Activated CD8-positive, alpha-beta memory T cell treated with anti-CD3 and anti-CD28 coated beads, Interleukin-2, amount 50 U/mL, for 48 hours (primary cell): ENCODE results near the gene LSP1.
"Not testable (repeated sequence)": the region's sequence is repeated elsewhere in the genome, so short reads cannot be mapped to it uniquely, and the experiment has no call there.

Experiments
- DNase-seq: peaks from one replicate; pipeline ENCODE4 v3.0.0-alpha.2; 2020

Gene LSP1

DNA sequence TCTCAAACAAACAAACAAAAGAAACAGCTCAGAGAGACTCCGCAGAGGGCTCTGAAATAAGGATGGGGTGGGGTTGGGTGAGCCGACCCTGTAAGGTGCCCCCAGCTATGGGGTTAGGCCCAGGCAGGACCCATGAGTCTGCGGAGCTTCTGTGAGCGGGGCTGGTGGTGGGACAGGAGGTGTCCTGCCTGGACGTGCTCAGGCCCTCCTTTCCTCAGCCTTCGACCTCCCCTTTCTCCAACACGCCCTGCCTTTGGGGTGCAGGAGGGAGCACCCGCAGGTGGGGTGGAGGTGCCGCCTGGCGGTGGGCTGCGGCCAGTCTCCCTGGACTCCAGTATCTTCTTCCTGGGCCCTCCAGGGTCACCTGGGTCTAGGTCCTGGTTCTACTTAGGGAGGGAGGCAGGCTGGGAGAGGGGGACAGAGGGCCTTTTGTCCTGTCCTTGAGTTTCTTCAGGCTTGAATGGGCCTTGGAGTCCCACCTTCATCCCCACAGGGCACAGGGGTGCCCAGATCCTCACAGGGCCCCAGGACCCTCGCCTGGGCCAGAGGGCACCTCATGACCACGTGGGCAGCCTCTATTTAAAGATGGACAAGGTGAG is 26.6 kb downstream of the LSP1 start:
- DNase-seq, result no peak

DNA sequence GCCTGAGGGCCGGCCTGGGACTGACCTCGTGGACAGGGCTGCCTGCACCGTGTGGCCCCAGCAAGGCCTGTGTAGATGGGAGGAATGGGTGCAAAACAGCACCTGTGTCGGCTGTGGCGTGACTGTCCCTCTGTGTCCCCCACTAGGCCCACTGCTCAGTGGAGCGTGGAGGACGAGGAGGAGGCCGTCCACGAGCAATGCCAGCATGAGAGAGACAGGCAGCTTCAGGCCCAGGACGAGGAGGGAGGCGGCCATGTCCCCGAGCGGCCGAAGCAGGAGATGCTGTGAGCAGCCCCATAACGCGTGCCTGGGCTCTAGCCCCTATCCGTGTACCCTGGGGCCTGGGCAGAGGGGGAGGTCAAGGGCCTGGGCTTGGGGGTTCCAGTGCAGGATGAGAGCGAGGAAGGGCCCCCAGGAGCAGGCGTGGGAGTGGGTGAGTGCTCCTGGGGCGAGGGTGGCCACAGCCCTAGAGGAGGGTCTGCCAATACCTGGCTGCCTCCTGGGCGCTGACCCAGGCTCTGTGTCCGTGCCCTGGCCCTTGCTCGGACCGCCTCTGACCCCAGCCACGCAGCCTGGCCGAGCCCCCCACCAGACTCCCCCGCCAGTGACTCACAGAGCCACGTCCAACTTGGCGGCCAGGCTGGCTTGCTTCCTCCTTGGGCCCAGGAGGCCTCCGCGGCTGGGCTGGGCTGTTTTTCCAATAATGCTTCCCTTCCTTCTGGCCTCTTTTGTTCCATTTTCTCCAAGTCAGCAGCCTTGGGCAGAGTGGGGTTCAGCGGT is 27.2 kb downstream of the LSP1 start:
- no peak for DNase-seq

DNA sequence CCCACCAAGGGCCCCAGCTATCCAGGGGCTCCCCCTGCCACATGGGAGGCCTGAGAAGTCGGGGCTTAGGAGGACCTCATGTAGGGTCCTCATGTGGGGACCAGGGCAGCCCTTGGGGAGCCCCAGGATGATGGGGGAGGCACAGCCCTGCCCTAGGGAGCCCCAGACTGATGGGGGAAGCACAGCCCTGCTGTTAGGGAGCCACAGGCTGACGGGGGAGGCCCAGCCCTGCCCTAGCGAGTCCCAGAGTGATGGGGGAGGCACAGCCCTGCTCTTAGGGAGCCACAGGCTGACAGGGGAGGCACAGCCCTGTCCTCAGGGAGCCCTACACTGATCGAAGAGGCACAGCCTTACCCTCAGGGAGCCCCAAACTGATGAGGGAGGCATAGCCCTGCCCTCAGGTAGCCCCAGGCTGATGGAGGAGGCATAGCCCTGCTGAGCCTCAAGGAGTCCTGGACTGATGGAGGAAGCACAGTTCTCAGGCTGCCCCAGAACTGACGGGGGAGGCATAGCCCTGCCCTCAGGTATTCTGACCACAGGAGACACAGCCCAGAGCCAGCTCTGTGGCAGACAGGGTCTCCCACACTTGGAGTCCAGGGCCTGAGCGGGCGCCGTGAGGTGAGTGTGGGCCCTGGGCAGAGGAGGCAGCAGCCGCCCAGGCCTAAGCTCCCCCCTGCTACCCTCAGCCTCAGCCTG is 28.0 kb downstream of the LSP1 start:
- DNase-seq, result peak; percentile 53

DNA sequence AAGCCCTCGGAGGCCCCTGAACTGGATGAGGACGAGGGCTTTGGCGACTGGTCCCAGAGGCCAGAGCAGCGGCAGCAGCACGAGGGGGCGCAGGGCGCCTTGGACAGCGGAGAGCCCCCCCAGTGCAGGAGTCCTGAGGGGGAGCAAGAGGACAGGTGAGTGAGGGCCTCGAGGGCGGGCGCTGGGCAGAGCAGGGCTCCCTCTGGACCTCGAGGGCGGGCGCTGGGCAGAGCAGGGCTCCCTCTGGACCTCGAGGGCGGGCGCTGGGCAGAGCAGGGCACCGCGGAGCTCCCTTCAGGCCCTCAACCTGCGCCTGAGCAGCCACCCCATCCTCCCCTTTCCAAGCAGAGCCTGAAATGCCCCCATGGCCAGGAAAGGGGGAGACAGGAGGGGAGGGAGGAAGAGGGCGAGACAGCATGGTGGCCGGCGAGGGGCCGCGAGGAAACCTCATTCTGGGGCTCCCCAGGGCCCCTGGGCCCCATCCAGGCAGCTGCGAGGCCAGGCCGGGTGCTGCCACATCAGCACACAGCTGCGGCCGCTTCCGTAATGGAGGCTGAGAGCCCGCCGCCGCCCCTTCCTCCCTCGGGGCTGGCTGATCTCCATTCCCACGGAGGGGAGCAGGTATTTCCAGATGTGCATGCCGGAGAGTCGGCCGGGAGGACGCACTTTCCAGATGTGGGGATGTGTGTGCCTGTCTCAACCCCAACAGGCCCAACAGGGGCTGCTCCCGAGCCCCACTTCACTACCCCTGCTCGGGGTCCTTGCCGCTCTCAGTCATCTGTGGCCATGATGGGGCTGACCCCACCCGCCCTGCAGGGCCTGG is 28.8 kb downstream of the LSP1 start:
- peak; percentile 54 for DNase-seq

DNA sequence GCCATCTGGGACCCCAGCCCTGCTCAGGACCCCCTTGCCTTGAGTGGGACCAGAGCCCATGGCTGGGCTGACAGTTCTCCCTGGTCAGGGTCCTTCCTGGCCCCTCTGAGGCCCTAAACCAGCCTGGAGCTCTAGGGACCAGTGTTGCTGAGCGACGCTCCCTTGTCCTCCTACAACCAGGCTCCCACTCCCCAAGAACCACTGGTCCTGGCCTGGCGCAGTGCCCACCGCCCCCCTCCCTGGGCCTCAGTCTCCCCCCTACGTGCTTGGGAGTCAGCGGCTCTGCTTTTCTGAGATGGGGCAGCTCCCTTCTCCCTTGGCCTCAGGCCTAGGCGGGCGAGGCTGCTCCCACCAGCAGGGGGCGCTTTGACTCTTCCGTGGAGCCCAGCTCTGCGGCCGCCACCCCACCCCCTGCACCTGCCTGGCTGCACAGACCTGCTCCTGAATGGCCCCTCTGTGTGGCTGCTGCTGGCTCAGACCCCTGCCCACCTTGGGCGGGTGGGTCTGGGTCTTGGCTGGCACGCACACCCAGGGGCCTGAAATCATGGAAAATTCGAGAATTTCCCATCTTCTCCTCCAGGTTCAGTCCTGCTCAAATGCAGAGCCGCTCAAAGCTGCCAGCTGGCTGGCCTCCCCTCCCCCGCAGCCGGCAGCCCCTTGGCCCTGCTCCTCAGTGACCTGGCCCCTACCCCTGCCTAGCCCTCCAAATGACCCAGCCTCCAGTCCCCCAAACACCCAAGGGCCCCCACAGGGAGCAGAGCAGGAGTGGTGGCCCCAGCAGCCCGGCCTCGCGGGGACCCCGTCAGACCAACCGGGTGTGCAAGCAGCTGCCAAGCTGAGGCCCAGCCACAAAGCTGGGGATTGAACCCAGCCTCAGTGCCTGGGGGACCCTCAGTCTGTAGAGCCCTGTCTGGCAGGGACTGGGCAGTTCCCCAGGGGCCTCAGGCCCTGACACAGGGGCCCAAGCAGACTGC is 29.7 kb downstream of the LSP1 start:
- DNase-seq, result peak; percentile 98

DNA sequence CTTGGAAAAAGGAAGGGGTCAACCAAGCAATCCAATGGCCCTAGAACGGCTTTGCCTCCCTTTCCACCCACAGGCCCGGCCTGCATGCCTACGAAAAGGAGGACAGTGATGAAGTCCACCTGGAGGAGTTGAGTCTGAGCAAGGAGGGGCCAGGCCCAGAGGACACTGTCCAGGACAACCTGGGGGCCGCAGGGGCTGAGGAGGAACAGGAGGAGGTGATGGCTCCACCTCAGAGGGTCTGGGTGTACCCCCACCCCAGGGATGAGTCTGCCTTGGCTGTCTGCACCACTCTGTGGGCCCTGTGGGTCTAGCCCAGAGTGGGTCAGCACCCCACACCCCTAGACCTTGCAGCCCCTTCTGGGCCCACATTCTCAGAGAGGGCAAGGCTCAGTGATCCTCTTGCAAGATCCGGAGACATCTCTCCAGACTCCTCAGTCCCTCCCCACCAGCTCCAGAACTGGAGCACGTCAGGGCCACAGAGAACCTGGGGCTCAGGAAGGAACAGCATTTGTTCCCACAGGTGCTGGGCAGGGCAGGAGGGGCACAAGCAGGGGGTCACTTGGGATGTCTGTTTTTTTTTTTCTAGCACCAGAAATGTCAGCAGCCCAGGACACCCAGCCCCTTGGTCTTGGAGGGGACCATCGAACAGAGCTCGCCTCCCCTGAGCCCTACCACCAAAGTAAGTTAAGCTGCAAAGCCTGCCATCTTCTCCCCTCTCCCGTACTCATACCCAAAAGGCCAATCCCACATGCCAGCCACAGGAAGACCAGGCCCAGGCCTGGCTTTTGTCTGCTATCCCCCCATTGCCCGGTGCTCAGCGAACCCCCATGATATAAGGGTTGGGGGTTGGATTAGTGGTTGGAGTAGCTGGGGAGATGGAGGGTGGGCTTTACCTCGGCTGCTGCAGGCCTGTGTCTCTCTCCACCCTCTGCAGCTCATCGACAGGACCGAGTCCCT is 30.7 kb downstream of the LSP1 start:
- DNase-seq, result no peak

DNA sequence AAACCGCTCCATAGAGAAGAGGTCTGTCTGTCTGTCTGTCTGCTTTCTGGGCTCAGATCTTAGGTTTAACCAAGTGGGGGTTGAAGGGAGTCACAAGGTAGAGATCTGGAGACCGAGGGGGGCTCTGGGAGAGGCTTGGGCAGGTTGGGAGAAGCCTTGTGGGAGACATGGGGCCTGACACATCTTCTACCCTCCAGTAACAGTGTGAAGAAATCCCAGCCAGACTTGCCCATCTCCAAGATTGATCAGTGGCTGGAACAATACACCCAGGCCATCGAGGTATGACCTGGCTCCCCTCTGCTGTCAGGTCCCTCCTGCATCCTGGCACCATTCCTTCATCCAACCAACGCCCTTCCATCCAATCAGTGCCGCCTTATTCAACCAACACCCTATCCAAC is 31.4 kb downstream of the LSP1 start:
- no peak for DNase-seq

DNA sequence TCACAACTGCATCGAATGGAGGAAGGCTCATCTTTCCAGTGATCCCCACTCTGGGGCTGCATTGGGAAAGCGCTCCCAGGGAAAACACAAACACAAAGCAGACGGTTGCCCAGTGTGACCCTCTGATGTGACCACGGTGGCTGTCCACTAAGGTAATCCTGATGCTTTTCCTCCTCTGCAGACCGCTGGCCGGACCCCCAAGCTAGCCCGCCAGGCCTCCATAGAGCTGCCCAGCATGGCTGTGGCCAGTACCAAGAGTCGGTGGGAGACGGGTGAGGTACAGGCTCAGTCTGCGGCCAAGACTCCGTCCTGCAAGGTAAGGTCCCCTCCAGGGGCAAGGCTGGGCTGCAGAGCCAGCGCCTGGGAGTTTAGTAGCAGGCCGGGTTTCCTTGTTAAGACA is 33.7 kb downstream of the LSP1 start:
- not testable (repeated sequence) for DNase-seq

DNA sequence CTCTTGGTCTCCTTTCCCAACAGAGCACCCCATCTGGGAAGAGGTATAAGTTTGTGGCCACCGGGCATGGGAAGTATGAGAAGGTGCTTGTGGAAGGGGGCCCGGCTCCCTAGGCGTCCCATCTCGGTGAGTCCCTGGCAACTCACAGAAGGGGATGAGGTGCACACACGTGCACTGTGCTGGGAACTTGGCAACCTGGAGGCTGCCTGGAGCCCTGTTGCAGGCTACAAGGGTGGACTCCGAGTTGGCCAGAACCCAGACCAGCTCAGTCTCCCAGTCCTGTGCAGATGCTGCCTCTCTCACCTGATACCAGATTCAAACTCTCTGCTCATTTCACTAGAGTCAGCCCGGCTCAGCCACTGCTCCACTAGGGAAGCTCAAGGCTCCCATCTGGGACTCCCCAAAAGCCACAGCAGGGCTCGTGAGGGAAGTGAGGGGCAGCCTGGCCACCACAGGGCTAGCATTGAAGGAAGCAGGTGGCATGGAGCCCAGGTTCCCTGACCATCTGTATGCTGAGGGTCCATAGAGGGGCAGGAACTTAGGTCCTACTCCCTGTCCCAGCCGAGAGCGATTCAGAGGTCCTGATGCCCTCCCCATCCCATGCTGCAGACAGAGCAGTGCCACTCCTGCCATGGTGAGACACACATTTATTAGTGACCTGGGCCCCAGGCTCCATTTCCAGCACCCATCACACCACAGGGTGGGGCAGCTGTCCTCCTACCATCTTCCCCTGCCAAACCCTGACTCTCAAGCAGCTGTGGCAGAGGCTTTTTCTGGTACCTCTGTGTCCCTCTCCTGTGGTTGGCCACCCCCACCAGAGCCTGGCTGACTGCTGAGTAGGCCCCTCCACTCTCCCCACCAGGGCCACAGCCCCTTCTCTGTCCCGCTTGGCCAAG is 34.8 kb downstream of the LSP1 start:
- peak; percentile 54 for DNase-seq

DNA sequence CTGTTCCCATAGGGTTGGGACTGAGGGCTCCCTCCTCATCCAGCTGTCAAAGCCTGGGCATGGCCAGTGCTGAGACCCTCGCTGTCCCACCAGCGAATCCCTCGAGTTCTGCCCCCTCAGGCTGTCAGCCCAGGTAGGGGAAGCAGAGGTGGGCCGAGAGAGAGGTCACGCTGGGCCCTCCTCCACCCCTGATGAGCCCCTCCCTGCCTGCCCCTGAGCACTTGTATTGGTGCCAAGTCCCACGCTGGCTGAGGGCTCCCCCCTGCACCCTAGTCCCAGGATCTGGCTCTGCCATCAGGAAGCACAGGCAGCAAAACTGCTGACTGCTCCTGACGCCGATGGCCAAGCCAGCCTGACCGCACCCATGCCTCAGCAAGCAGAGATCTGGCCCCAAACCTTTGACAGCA is 35.5 kb downstream of the LSP1 start:
- peak; percentile 55 for DNase-seq

DNA sequence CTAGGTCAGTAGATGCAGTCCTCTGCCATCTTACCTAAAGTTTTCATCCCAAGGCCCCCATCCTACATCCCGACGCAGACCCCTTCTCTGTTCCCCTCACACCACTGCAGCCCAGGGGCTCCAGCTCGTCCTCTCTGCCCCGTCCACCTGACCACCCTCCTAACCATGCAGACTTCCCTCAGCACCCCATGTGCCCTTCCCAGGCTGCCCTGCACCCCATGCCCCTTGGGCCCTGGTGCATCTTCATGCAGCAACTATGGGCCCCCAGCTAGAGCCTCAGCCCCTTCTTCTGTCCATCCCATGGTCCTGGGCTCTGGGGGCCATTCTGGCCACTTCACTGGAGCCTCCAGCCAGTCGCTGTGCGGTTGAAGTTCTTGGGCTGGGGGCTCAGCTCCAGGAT is 35.9 kb downstream of the LSP1 start:
- DNase-seq, result no peak

DNA sequence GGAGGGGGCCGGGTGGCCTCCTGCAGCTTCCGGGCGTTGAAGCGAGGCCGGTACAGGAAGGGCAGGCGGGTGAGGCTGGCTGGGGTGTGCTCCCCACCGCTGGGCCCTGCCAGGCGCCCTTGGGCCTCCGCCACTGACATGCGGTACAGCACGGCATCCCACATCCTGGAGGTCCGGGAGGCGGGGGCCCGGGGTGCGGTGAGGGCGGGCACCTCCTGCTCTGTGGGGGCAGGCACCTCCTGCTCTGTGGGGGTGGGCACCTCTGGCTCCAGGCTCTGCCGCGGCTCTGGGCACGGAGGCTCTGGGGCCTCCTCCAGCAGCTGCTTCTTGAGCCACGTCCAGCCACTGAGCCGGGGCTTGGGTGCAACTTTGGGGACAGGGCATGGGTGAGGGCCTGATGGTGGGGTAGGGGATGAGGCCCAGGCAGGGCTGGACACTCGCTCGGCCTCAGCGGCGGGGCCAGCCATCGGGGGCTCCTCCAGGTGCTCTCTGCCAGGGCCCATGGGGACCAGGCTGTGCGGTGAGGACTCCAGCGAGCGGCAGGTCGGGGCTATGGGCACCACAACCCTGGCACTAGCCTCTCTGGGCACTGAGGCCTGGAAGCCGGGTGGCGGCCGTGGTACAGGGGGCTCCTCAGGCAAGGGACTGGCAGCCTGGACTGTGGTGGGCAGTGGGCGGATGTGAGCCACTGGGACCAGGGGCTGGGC is 36.5 kb downstream of the LSP1 start:
- peak; percentile 82 for DNase-seq

DNA sequence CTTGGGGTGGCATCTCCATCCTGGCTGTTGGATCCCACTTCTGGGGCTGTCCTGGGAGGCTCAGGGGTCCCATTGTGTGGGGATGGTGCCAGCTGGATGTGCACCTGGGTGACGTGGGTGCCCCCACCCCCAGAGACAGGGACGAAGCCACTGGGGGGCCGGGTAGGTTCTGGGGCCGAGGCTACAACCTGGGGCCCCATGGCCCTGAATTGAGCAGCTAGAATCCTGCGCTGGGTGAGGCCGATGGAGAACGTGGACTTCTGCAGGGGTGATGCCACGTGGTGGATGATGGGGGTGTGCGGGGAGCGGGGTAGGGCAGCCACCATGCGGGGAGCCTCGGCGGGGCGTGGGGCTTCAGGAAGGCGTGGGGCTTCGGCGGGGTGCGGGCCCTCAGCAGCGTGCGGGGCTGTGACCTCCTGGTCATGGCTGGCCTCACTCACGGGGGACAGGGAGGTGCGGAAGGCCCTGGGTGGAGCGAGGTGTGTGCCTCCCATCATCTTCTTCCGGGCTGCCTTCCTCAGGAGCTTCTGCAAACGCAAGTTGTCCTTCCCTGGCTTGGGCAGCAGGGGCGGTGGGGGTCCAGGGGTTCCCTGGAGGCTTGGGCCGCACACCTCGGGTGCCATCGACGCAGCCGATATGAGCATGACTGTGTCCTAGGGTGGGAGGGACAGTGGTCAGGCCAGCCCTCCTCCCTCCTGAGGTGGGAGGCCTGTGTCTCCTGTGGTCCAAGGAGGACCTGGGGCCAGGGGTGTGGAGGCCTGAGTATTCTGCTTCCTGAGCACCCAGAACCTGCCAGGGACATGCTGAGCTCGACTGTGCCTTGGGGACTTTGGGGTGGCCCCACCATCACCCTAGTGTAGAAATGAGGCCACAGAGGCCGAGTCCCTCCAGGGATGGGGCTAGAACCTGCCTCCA is 37.3 kb downstream of the LSP1 start:
- peak; percentile 70 for DNase-seq

DNA sequence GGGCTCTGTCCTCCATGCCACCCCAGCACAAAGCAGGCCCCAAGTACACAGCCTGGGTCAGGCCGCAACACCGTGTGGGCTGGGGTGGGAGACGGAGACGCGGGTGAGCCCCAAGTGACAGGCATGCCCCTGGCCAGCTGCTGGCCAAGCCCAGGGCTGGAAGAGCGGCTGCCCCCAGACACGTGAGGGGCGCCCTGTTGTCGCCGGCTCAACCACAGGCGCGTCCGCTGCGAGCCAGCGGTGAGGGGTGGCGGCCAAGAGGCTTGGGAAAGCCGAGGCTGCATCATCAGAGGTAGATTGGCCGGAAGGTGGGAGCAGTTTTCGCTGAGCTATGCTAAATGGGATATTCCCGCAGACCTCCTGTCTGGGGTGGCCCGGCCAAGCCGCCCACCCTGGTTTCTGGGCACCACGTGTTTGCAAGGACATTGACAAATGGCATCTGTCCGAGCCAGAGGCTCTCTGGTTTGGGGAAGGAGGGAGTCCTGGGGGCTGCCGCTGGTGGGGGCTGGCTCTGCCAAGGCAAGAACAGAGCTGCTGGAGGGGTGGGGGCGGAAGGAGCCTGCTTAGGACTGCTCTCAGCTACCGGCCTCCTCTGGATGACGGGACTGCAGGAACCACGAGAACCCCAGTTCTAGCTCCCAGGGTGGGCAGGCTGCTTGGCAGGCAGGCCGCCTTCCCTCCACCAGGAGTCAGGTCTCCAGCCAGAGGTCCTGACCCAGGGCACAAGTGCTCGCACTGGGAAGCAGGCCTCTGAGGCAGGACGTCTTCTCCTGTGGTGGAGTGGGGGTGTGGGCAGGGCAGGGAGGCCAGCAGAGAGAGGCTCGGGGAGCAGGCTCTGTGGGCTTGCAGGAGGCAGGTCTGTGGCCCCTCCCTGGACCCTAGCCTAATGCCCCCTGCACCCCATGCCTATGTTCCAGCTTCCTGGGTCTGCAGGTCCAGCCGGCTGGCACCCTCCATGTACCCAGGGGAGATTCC is 38.3 kb downstream of the LSP1 start:
- DNase-seq, result peak; percentile 68

DNA sequence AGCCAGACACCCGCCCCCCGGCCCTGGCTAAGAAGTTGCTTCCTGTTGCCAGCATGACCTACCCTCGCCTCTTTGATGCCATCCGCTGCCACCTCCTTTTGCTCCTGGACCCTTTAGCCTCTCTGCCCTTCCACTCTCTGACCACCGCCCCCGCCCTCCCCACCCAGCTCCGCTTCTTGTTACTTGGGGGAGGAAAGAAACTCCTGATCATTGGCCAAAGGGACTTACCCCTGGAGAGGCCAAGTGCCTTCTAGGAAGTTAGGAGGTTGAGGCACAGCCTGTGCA is 38.9 kb downstream of the LSP1 start, which contains the start of gene PRR33:
PRR33 (minus strand) TSS at position 65 of the 285 bp plus-strand sequence. CDS start 1,311 bp downstream, outside the sequence.
- DNase-seq, result no peak

DNA sequence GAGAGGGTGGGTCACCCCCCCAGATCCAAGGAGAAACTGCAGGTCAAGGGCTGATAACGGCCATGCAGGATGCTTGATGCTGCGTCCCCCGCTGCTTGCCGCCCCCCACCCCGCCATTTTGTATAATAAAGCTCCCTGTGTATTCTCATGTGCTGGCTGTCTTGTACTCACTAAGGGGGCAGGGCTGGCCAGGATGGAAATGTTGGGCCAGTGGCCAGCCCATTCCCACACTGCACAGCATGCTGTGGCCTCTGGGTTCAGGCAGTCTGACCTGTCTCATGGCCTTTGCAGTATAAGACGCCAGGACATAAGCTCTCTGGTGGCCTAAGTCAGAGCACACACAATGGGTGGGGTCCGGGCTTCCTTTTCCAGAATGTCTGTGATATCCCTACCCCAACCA is 39.2 kb downstream of the LSP1 start:
- no peak for DNase-seq

DNA sequence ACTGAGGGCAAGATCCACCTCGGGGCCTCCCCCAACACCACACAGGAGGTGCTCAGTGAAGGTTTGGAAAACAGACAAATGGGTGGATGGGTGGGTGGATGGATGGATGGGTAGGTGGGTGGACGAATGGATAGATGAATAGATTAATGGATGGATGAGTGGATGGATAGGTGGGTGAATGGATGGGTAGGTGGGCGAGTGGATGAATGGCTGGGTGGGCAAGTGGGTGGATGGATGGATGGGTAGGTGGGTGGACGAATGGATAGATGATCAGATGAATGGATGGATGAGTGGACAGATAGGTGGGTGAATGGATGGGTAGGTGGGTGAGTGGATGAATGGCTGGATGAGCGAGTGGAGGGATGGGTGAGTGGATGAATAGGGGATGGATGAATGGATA is 39.7 kb downstream of the LSP1 start:
- DNase-seq, result no peak
